ENCODE measurements around the gene PDE1C.

- TF ChIP-seq POLR2A (IDR thresholded peaks at IDR 0.05; ENCODE audit: low read depth, low read length) (no peak), TAF1 (IDR thresholded peaks at IDR 0.05; ENCODE audit: low read depth, low read length) (no peak)
These were observed 278.3 kb downstream of the PDE1C start for GRCh38 chr7:31791881-31792280.

All from GM12891 (cell line).